ENCODE measurements around the gene RABEP2.
"Not testable (repeated sequence)": the region's sequence is repeated elsewhere in the genome, so short reads cannot be mapped to it uniquely, and the experiment has no call there.

The RABEP2 gene

DNA sequence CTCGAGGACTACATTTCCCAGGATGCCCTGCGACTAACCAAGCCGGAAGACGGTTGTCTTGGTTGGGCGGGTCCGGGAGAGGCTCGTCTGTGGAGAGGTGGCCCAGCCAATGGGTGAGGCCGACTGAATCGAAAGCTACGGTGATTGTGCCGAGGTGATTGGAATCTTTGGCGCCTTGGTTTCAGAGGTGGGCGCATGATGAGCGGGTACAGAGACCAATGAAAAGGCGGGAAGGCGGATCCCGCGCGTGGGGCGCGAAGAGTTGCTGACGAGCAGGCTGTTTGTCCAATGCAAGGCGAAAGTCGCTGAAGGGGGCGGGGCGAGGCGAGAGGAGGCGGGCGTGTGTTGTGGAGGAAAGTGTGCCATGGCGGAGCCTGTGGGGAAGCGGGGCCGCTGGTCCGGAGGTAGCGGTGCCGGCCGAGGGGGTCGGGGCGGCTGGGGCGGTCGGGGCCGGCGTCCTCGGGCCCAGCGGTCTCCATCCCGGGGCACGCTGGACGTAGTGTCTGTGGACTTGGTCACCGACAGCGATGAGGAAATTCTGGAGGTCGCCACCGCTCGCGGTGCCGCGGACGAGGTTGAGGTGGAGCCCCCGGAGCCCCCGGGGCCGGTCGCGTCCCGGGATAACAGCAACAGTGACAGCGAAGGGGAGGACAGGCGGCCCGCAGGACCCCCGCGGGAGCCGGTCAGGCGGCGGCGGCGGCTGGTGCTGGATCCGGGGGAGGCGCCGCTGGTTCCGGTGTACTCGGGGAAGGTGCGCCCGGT, 25.8 kb upstream of the RABEP2 start, which contains the start of gene NFATC2IP:
Gene NFATC2IP (plus strand): TSS at position 290 of the 762 bp plus-strand sequence. CDS start 75 bp downstream, at position 365.
- peak within 1 kb of the TSS; percentile 86 for H3K4me3 ChIP-seq (replicated peaks; ENCODE audit: insufficient read depth, low read length)
- TF ChIP-seq POLR2AphosphoS5 (IDR thresholded peaks at IDR 0.05; ENCODE audit: low read depth) (peak; percentile 62; the same call in 1 of the 2 replicates), GABPA (IDR thresholded peaks at IDR 0.05; ENCODE audit: low read depth) (peak; percentile 84)
- TF ChIP-seq, protein P1, sequence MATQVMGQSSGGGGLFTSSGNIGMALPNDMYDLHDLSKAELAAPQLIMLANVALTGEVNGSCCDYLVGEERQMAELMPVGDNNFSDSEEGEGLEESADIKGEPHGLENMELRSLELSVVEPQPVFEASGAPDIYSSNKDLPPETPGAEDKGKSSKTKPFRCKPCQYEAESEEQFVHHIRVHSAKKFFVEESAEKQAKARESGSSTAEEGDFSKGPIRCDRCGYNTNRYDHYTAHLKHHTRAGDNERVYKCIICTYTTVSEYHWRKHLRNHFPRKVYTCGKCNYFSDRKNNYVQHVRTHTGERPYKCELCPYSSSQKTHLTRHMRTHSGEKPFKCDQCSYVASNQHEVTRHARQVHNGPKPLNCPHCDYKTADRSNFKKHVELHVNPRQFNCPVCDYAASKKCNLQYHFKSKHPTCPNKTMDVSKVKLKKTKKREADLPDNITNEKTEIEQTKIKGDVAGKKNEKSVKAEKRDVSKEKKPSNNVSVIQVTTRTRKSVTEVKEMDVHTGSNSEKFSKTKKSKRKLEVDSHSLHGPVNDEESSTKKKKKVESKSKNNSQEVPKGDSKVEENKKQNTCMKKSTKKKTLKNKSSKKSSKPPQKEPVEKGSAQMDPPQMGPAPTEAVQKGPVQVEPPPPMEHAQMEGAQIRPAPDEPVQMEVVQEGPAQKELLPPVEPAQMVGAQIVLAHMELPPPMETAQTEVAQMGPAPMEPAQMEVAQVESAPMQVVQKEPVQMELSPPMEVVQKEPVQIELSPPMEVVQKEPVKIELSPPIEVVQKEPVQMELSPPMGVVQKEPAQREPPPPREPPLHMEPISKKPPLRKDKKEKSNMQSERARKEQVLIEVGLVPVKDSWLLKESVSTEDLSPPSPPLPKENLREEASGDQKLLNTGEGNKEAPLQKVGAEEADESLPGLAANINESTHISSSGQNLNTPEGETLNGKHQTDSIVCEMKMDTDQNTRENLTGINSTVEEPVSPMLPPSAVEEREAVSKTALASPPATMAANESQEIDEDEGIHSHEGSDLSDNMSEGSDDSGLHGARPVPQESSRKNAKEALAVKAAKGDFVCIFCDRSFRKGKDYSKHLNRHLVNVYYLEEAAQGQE (IDR thresholded peaks at IDR 0.05; ENCODE audit: insufficient replicate concordance, low read depth), result no peak
- peak within 1 kb of the TSS; percentile 86 for H3K27ac ChIP-seq (replicated peaks)
- H3K27me3 ChIP-seq (ENCODE audit: insufficient read depth, poor library complexity, severe bottlenecking), result no peaks in the 10 kb centered on the region
- peak; percentile 99 to 100 for DNase-seq (ENCODE audit: low read depth in 1 of 2, low spot score in 1 of 2)

DNA sequence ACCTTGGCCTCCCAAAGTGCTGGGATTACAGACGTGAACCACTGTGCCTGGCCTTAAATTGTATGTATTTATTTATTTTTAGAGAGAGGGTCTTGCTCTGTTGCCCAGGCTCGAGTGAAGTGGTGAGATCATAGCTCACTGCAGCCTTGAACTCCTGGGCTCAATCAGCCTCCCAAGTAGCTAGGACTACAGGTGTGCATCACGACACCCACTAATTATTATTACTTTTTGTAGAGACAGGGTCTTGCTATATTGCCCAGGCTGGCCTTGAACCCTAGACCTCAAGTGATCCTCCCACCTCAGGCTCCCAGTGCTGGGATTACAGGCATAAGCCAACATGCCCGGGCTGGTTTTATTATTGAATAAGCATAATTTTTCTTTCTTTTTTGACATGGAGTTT, 21.6 kb upstream of the RABEP2 start:
- no peak overlapping the region for H3K4me3 ChIP-seq (replicated peaks; ENCODE audit: insufficient read depth, low read length)
- TF ChIP-seq, protein P1 (IDR thresholded peaks at IDR 0.05; ENCODE audit: insufficient replicate concordance, low read depth), result no peak
- TF ChIP-seq SPI1 (IDR thresholded peaks at IDR 0.05; ENCODE audit: borderline replicate concordance, low read depth), result no peak
- TF ChIP-seq GABPA (IDR thresholded peaks at IDR 0.05; ENCODE audit: low read depth), result no peak
- TF ChIP-seq, protein P2, sequence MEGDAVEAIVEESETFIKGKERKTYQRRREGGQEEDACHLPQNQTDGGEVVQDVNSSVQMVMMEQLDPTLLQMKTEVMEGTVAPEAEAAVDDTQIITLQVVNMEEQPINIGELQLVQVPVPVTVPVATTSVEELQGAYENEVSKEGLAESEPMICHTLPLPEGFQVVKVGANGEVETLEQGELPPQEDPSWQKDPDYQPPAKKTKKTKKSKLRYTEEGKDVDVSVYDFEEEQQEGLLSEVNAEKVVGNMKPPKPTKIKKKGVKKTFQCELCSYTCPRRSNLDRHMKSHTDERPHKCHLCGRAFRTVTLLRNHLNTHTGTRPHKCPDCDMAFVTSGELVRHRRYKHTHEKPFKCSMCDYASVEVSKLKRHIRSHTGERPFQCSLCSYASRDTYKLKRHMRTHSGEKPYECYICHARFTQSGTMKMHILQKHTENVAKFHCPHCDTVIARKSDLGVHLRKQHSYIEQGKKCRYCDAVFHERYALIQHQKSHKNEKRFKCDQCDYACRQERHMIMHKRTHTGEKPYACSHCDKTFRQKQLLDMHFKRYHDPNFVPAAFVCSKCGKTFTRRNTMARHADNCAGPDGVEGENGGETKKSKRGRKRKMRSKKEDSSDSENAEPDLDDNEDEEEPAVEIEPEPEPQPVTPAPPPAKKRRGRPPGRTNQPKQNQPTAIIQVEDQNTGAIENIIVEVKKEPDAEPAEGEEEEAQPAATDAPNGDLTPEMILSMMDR (IDR thresholded peaks at IDR 0.05; ENCODE audit: insufficient read depth, low read length), result no peak
- TF ChIP-seq POLR2AphosphoS5 (IDR thresholded peaks at IDR 0.05; ENCODE audit: low read depth), result no peak
- DNase-seq (ENCODE audit: low read depth in 1 of 2, low spot score in 1 of 2), result no peak
- no peak overlapping the region for H3K27ac ChIP-seq (replicated peaks)
- H3K27me3 ChIP-seq (ENCODE audit: insufficient read depth, poor library complexity, severe bottlenecking), result no peaks in the 10 kb centered on the region

DNA sequence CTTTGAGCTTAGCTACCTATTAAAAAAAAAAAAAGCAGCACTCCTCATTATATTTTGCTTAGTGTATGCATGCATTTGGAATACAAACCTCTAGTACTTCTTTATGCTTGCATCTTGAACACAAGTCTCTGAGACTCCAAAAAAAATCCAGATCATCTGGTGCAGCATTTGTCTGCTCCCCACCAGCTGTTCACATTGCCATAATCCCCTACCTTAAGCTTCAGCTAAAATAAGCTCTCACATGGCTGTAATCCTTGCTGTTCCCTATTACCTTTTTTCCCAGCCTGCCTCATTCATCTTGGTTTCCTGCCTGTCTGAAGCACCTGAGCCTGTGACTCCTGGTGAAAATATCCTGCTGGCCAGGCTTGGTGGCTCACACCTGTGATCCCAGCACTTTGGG, 18.2 kb upstream of the RABEP2 start:
- Histone ChIP-seq H3K4me3 (replicated peaks; ENCODE audit: insufficient read depth, low read length) (no peak overlapping the region), H3K27ac (replicated peaks) (no peak overlapping the region), H3K27me3 (ENCODE audit: insufficient read depth, poor library complexity, severe bottlenecking) (no peaks in the 10 kb centered on the region)
- no peak for DNase-seq (ENCODE audit: low read depth in 1 of 2, low spot score in 1 of 2)
- TF ChIP-seq POLR2AphosphoS5 (IDR thresholded peaks at IDR 0.05; ENCODE audit: low read depth), result no peak
- TF ChIP-seq SPI1 (IDR thresholded peaks at IDR 0.05; ENCODE audit: borderline replicate concordance, low read depth), result no peak
- TF ChIP-seq, protein P2 (IDR thresholded peaks at IDR 0.05; ENCODE audit: insufficient read depth, low read length), result no peak
- TF ChIP-seq GABPA (IDR thresholded peaks at IDR 0.05; ENCODE audit: low read depth), result no peak
- TF ChIP-seq, protein P1 (IDR thresholded peaks at IDR 0.05; ENCODE audit: insufficient replicate concordance, low read depth), result no peak

DNA sequence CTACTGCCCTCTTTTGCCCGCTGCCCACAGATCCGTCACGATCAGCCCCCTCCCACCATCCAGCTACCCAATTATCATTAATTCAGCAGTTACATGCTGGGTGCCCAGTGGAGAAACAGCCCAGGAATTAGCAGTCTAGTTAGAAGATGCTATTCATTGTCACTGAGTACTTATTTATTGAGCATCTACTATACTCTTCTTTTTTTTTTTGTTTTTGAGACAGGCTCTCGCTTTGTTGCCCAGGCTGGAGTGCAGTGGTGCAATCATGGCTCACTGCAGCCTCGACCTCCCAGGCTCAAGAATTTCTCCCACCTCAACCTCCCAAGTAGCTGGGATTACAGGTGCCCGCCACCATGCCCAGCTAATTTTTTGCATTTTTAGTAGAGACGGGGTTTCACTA, 14.8 kb upstream of the RABEP2 start:
- not testable (repeated sequence) for H3K27me3 ChIP-seq (ENCODE audit: insufficient read depth, poor library complexity, severe bottlenecking); DNase-seq (ENCODE audit: low read depth in 1 of 2, low spot score in 1 of 2); H3K27ac ChIP-seq (replicated peaks); H3K4me3 ChIP-seq (replicated peaks; ENCODE audit: insufficient read depth, low read length)

Data from HL-60 (cell line).